Fibroblast of lung (primary cell): Measurements from ENCODE around the gene SNAPIN. TPM values are rescaled to one million over a fixed set of nuclear protein-coding genes. Genes with fewer than 3 reads are reported as not detected.
"Not testable (repeated sequence)": the region's sequence is repeated elsewhere in the genome, so short reads cannot be mapped to it uniquely, and the experiment has no call there.

Experiments used
- DNase-seq, 2 donors: peaks; one replicate each; pipeline versions ENCODE4 v3.0.0 to v3.0.0-alpha.2; 2010; ENCODE audit warnings: low read depth in 2 of 2
- H2AFZ ChIP-seq: 2 replicates; pipeline ENCODE4 v1.5.1; 2012; ENCODE audit warnings: low read length, control low read depth, inconsistent platforms
- H3K27ac ChIP-seq: 2 replicates; pipeline ENCODE4 v1.5.1; 2011; ENCODE audit warnings: low read length, control low read depth; ENCODE audit not compliant: insufficient read depth
- H3K27me3 ChIP-seq: 2 replicates; pipeline ENCODE4 v1.5.1; 2011; ENCODE audit warnings: mild to moderate bottlenecking, low read length; ENCODE audit not compliant: control insufficient read depth, insufficient read depth
- H3K36me3 ChIP-seq: 2 replicates; pipeline ENCODE4 v1.5.1; 2011; ENCODE audit warnings: low read length; ENCODE audit not compliant: control insufficient read depth, insufficient read depth
- H3K4me1 ChIP-seq: 2 replicates; pipeline ENCODE4 v1.5.1; 2011; ENCODE audit warnings: low read length; ENCODE audit not compliant: control insufficient read depth, insufficient read depth; ENCODE audit errors: extremely low read depth
- H3K4me2 ChIP-seq: 2 replicates; pipeline ENCODE4 v1.5.1; 2011; ENCODE audit warnings: low read length, control low read depth; ENCODE audit not compliant: insufficient read depth; ENCODE audit errors: extremely low read depth
- H3K4me3 ChIP-seq, 4 experiments: fragments of 200-600 bp in 1 of 4; sonication (generic) in 1 of 4; replicated peaks in 1 of 4; 2 replicates each; pipeline ENCODE4 v1.5.1; 2011 to 2016; ENCODE audit warnings: low read length in 4 of 4, low read depth in 3 of 4, mild to moderate bottlenecking in 3 of 4, control low read depth in 2 of 4, inconsistent platforms in 1 of 4, mixed read lengths in 1 of 4; ENCODE audit not compliant: insufficient read depth in 1 of 4; ENCODE audit errors: control extremely low read depth in 1 of 4
- H3K79me2 ChIP-seq: 2 replicates; pipeline ENCODE4 v1.5.1; 2012; ENCODE audit warnings: mild to moderate bottlenecking, low read length, inconsistent platforms; ENCODE audit not compliant: control insufficient read depth, insufficient read depth
- H3K9ac ChIP-seq: 2 replicates; pipeline ENCODE4 v1.5.1; 2011; ENCODE audit warnings: mild to moderate bottlenecking, low read length, control low read depth; ENCODE audit not compliant: insufficient read depth
- H3K9me3 ChIP-seq: 2 replicates; pipeline ENCODE4 v1.5.1; 2012; ENCODE audit warnings: low read depth, low read length; ENCODE audit not compliant: control insufficient read depth, insufficient read depth
- H4K20me1 ChIP-seq: 2 replicates; pipeline ENCODE4 v1.5.1; 2011; ENCODE audit warnings: low read length; ENCODE audit not compliant: control insufficient read depth, insufficient read depth; ENCODE audit errors: extremely low read depth
- EZH2 ChIP-seq: IDR thresholded peaks from 2 replicates; pipeline ENCODE4 v1.5.1; 2012; ENCODE audit warnings: low read length, control low read depth, mild to moderate bottlenecking; ENCODE audit errors: missing control alignments
- polyA plus RNA-seq, 2 donors: library from polyadenylated mRNA; depleted of rRNA in 1 of 2; stranded (reverse) in 1 of 2; unstranded in 1 of 2; fragments of >200 nt; gene quantifications; 2 replicates each; pipeline ENCODE4 v1.2.1, GENCODE V29; 2011 to 2012; ENCODE audit warnings: missing spikeins in 1 of 2
- total RNA-seq: library from RNA; depleted of rRNA; stranded (reverse); fragments of >200 nt; gene quantifications from 2 replicates; pipeline ENCODE4 v1.2.1, GENCODE V29; 2014
- TF ChIP-seq, protein P1 (sequence below), 2 donors: IDR thresholded peaks in 1 of 2; conservative IDR thresholded peaks in 1 of 2; 1 replicate in 1 of 2; 2 replicates in 1 of 2; pipeline ENCODE4 v1.5.1; 2011 to 2012; ENCODE audit warnings: low read length in 2 of 2, control low read depth in 1 of 2, inconsistent platforms in 1 of 2, low read depth in 1 of 2, mild to moderate bottlenecking in 1 of 2

SNAPIN gene
- total and polyA plus RNA-seq, 2 donors (not counting 1 experiment from before 2014, with no cell fraction given): 56.8 to 76.5 TPM

DNA sequence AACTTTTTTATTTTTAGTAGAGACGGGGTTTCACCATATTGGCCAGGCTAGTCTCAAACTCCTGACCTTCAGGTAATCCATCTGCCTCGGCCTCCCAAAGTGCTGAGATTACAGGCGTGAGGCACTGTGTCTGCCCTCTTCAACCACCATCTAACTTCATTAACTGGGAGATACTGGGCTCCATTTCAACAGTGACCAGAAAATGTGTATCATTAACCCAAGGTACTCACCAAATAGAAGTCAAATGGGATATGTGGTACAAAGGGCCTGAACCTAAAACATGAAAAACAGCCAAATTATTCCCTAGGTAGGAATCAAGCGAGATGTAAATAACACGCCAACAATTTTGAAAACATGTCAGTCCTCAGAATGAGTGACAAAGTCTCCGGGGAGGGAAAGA lies 11.1 kb downstream of the SNAPIN start:
- no peak for DNase-seq
- peaks cover 32% of the 10 kb centered on the region for H3K79me2 ChIP-seq
- no peaks in the 10 kb centered on the region for H3K27me3 ChIP-seq
- TF ChIP-seq, protein P1, sequence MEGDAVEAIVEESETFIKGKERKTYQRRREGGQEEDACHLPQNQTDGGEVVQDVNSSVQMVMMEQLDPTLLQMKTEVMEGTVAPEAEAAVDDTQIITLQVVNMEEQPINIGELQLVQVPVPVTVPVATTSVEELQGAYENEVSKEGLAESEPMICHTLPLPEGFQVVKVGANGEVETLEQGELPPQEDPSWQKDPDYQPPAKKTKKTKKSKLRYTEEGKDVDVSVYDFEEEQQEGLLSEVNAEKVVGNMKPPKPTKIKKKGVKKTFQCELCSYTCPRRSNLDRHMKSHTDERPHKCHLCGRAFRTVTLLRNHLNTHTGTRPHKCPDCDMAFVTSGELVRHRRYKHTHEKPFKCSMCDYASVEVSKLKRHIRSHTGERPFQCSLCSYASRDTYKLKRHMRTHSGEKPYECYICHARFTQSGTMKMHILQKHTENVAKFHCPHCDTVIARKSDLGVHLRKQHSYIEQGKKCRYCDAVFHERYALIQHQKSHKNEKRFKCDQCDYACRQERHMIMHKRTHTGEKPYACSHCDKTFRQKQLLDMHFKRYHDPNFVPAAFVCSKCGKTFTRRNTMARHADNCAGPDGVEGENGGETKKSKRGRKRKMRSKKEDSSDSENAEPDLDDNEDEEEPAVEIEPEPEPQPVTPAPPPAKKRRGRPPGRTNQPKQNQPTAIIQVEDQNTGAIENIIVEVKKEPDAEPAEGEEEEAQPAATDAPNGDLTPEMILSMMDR (conservative IDR thresholded peaks at IDR 0.05 in 1 of 2, IDR thresholded peaks at IDR 0.05 in 1 of 2; ENCODE audit: low read depth in 1 of 2, low read length in 2 of 2): no peak
- no peak for TF ChIP-seq EZH2
- peaks cover 9% of the 10 kb centered on the region for H3K4me1 ChIP-seq
- peaks cover 14% of the 10 kb centered on the region for H3K36me3 ChIP-seq
- H4K20me1 ChIP-seq: no peaks in the 10 kb centered on the region
- peak overlapping the region; percentile 96 to 100 (median 99) for H3K4me3 ChIP-seq
- peak overlapping the region; percentile 94 for H3K27ac ChIP-seq
- peak overlapping the region; percentile 93 for H3K4me2 ChIP-seq
- no peaks in the 10 kb centered on the region for H3K9me3 ChIP-seq
- H3K9ac ChIP-seq: no peak overlapping the region
- H2AFZ ChIP-seq: no peak overlapping the region

DNA sequence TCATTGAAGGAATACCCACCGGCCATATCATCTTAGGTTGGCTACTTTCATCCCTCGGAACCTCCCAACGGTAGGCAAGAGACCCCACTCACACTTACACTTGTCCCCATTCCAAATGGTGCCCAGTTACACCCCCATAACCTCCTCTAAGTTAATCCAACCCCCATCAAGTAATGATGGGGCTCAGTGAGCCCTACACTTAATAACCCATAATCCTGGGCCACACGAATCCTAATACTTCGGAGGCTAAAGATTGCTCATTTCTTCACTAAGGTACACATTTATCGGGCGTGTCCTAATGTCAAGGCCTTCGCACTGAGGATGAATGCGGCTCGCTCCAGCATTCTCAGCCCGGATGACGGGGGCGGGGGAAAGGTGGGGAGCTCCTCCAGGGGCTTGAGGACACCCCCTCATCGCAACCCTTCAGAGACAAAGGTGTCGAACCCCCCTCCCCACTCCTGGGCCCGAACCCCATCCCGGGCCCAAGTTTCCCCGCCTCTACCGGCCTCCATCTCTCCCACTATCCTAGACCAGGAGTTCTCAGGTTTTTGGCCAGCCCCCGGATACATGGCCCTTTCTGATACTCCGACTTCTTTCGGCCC lies 11.9 kb downstream of the SNAPIN start:
- peak overlapping the region; percentile 96 to 100 (median 99) for H3K4me3 ChIP-seq
- no peak for DNase-seq
- peak overlapping the region; percentile 92 for H3K9ac ChIP-seq
- no peaks in the 10 kb centered on the region for H3K9me3 ChIP-seq
- peak overlapping the region; percentile 68 for H2AFZ ChIP-seq
- H3K27me3 ChIP-seq: no peaks in the 10 kb centered on the region
- H3K36me3 ChIP-seq: peaks cover 11% of the 10 kb centered on the region
- no peaks in the 10 kb centered on the region for H4K20me1 ChIP-seq
- H3K79me2 ChIP-seq: peaks cover 32% of the 10 kb centered on the region
- peaks cover 9% of the 10 kb centered on the region for H3K4me1 ChIP-seq
- peak overlapping the region; percentile 93 for H3K4me2 ChIP-seq
- TF ChIP-seq, protein P1 (conservative IDR thresholded peaks at IDR 0.05 in 1 of 2, IDR thresholded peaks at IDR 0.05 in 1 of 2; ENCODE audit: low read depth in 1 of 2, low read length in 2 of 2): no peak
- TF ChIP-seq EZH2: no peak
- H3K27ac ChIP-seq: peak overlapping the region; percentile 94

DNA sequence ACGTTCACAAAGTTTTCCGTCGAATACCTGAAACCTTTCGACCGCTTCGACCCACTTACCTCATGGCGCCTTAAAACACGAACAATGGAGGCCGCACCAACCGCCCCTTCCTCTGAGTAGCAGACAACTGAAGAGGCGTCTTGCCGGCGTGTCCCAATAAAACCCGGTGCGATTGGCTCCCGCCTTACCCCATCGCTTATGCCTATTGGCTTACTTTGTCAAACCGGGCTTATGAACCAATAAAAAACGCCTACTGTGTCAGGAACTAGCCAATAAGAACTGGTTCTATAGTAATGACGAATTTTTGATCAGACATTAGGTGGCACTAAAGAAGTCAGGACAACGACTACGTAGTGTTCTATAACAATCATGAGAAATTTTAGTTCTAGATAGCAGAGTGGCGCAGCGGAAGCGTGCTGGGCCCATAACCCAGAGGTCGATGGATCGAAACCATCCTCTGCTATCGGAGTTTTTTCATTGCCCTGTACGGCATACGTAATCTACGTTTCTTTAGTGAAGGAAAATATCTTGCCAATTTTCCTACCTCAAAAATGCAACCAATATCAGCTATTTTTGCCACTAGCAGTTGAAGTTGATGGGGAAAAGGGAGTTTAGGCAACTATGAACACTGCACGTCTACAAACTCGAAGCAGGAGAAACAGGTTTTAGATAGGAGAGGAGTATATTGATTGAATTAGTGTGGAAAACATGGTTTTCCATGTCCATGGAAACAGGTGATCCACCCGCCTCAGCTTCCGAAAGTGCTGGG lies 12.5 kb downstream of the SNAPIN start, which contains the start of gene ILF2:
TSS of gene ILF2 (minus strand) at position 135 of the 769 bp plus-strand sequence. CDS start at position 64, 71 bp downstream.
- H3K9me3 ChIP-seq: no peaks in the 10 kb centered on the region
- TF ChIP-seq, protein P1 (conservative IDR thresholded peaks at IDR 0.05 in 1 of 2, IDR thresholded peaks at IDR 0.05 in 1 of 2; ENCODE audit: low read depth in 1 of 2, low read length in 2 of 2): peak; percentile 17 to 25
- no peak for TF ChIP-seq EZH2
- H3K27me3 ChIP-seq: no peaks in the 10 kb centered on the region
- H3K4me1 ChIP-seq: peaks cover 9% of the 10 kb centered on the region
- peaks cover 11% of the 10 kb centered on the region for H3K36me3 ChIP-seq
- peaks cover 32% of the 10 kb centered on the region for H3K79me2 ChIP-seq
- H3K27ac ChIP-seq: peak within 1 kb of the TSS; percentile 94
- peak within 1 kb of the TSS; percentile 96 to 100 (median 99) for H3K4me3 ChIP-seq
- no peaks in the 10 kb centered on the region for H4K20me1 ChIP-seq
- peak within 1 kb of the TSS; percentile 92 for H3K9ac ChIP-seq
- peak within 1 kb of the TSS; percentile 68 for H2AFZ ChIP-seq
- H3K4me2 ChIP-seq: peak within 1 kb of the TSS; percentile 93
- peak; percentile 100 for DNase-seq

DNA sequence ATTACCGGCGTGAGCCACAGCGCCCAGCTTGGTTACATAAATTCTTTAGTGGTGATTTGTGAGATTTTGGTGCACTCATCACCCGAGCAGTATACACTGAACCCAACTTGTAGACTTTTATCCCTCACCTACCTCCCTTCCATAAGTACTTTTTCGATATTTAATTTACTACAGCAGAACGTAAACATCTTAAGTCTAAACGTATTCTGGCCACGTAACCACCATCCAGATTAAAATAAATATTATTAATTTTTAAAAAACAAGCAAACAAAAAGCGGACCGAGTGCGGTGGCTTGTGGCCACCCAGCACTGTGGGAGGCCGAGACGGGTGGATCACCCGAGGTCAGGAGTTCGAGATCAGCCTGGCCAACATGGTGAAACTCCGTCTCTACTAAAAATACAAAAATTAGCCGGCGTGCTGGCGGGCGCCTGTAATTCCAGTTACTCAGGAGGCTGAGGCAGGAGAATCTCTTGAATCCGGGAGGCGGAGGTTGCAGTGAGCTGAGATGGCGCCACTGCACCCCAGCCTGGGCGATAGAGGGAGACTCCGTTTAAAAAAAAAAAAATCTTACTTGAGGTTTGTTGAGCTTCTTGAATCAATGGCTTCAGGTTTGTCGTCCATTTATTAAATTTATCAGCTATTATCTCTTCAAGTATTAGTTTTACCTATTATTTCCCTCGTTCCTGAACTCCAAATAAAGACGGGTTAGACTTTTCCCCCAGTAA lies 13.3 kb downstream of the SNAPIN start:
- DNase-seq: not testable (repeated sequence)

More for the DNA sequence above, 13.3 kb downstream of the SNAPIN start:
- not testable (repeated sequence) for H3K9me3 ChIP-seq, H3K4me1 ChIP-seq, H4K20me1 ChIP-seq, H3K9ac ChIP-seq, H3K27me3 ChIP-seq
- peaks cover 32% of the 10 kb centered on the region for H3K79me2 ChIP-seq
- H3K4me2 ChIP-seq: peak overlapping the region; percentile 75
- H3K4me3 ChIP-seq: peak overlapping the region; percentile 34 to 83 (median 53)
- H3K36me3 ChIP-seq: peaks cover 10% of the 10 kb centered on the region
- H3K27ac ChIP-seq: peak overlapping the region; percentile 50
- peak overlapping the region; percentile 62 for H2AFZ ChIP-seq
